ENCODE measurements around the gene ZKSCAN2.

Gene ZKSCAN2

DNA sequence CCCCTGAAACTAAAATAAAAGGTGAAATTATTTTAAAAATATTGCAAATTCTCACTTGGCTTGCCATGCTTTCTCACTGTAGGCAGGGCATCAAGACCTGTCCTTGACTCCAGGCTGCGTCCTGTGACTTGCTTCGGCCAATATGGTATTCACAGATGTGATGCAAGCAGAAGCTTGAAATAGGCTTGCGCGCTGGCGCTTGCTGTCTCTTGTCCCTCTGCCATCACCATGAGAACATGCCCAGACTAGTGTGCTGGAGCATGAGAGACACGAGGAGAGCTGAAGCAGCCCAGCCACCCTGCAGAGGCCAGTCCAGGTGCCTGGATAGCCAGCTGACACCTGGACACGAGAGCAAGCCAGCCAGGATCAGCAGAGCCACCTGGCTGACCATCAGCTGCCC, 21.8 kb upstream of the ZKSCAN2 start:
- no peak for DNase-seq (ENCODE audit: low read depth in 2 of 2)
- no peak overlapping the region for H3K4me3 ChIP-seq (replicated peaks in 1 of 2; ENCODE audit: low read depth in 2 of 2, low read length in 2 of 2)
- TF ChIP-seq, protein P1, sequence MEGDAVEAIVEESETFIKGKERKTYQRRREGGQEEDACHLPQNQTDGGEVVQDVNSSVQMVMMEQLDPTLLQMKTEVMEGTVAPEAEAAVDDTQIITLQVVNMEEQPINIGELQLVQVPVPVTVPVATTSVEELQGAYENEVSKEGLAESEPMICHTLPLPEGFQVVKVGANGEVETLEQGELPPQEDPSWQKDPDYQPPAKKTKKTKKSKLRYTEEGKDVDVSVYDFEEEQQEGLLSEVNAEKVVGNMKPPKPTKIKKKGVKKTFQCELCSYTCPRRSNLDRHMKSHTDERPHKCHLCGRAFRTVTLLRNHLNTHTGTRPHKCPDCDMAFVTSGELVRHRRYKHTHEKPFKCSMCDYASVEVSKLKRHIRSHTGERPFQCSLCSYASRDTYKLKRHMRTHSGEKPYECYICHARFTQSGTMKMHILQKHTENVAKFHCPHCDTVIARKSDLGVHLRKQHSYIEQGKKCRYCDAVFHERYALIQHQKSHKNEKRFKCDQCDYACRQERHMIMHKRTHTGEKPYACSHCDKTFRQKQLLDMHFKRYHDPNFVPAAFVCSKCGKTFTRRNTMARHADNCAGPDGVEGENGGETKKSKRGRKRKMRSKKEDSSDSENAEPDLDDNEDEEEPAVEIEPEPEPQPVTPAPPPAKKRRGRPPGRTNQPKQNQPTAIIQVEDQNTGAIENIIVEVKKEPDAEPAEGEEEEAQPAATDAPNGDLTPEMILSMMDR (IDR thresholded peaks at IDR 0.05; ENCODE audit: low read depth, low read length) = no peak

DNA sequence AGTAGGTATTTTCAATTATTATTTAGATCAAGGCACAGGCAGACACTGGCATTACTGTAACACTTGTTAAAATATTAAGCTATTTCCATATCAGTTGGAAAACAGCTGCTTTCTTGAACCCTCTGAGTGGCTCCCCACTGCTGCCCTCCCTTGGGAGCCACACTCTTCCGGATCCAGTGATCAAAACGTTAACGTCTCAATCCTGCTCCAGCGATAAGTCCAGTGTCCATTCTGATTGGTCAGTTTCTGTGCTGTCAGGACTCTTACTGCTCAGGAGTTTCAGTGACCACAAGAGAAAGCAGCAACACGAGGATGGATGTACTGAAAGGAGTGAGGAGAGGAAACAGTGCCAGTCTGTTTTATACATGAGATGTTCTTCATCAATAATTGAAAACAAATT, 13.8 kb upstream of the ZKSCAN2 start:
- DNase-seq (ENCODE audit: low read depth in 2 of 2) = no peak
- H3K4me3 ChIP-seq (replicated peaks in 1 of 2; ENCODE audit: low read depth in 2 of 2, low read length in 2 of 2) = no peak overlapping the region
- TF ChIP-seq, protein P1 (IDR thresholded peaks at IDR 0.05; ENCODE audit: low read depth, low read length) = no peak

DNA sequence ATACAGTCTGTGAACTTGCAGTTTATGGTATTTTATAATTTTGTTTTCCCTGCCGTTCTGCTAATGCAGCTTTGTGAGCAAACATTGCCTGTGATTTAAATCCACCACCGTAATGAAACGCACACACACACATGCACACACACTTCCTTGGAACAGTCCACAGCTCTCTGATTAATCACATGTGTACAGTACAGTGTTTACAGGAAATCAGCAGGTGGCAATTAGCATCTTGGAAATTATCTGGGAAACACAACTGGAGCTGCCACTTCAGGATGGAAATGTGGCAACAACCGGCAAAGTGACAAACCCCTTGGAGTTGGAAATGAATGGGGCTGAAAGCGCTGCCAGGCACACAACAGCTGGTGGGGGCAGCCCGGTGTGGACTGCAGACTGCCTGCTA, 12.9 kb upstream of the ZKSCAN2 start:
- no peak for DNase-seq (ENCODE audit: low read depth in 2 of 2)
- TF ChIP-seq, protein P1 (IDR thresholded peaks at IDR 0.05; ENCODE audit: low read depth, low read length) = no peak
- no peak overlapping the region for H3K4me3 ChIP-seq (replicated peaks in 1 of 2; ENCODE audit: low read depth in 2 of 2, low read length in 2 of 2)

DNA sequence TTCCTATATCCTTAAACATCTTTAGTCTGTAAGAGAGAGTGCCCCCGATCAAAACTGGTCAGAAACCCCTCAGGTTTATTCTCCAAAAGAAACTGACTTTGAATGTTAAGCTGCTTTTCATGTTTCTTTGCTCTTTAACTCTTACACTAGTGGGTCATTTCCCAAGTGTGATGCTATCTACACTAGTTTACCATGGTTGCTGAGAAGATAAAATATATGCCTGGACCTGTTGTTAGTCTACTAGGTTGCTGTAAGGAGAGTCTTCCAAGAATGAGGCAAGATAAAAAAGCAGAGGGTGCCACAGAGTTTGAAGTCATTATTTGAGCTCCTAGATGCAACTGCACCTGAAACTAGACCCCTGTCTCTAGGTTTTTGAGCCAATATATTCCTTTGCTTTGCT, 12.2 kb upstream of the ZKSCAN2 start:
- H3K4me3 ChIP-seq (replicated peaks in 1 of 2; ENCODE audit: low read depth in 2 of 2, low read length in 2 of 2) = no peak overlapping the region
- DNase-seq (ENCODE audit: low read depth in 2 of 2) = no peak
- TF ChIP-seq, protein P1 (IDR thresholded peaks at IDR 0.05; ENCODE audit: low read depth, low read length) = no peak

DNA sequence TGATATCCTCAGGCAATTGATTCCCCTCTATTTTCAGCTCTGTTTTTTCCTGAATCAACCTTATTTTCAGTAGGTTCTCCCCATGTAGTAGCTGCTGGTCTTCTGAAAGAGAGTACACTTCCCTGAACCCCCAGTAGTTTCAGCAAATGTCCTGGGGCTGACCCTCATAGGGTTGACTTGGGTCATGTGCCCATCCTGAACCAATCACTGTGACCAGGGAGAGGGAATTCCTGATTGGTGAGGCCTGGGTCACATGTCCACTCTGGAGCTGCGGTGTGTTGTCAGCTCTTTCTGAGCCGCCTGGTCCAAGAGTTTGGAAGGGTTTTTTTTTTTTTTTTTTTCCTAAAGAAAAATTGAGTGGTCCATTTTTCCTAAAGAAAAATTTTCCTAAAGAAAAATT, 8.3 kb upstream of the ZKSCAN2 start:
- H3K4me3 ChIP-seq (replicated peaks in 1 of 2; ENCODE audit: low read depth in 2 of 2, low read length in 2 of 2) = no peak overlapping the region
- DNase-seq (ENCODE audit: low read depth in 2 of 2) = no peak
- TF ChIP-seq, protein P1 (IDR thresholded peaks at IDR 0.05; ENCODE audit: low read depth, low read length) = no peak

DNA sequence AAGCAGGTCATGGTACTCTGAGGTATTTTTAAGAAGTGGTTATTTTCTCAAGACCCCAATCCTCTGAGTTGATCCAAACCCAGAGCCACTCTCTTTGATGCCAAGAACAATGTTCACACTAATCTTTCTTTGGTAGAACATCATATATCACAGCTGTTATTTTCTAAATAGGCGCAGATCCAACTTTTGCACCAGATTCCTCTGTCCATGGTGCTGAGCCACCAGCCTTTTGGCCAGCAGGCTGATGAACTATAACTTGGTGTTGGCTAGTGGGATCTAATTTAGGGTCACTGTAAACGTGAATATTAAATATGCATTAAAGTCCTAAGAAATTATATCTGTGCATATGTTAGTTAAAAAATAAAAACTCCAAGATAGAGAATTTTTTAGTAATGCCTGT, 7.0 kb upstream of the ZKSCAN2 start:
- TF ChIP-seq, protein P1 (IDR thresholded peaks at IDR 0.05; ENCODE audit: low read depth, low read length) = no peak
- no peak overlapping the region for H3K4me3 ChIP-seq (replicated peaks in 1 of 2; ENCODE audit: low read depth in 2 of 2, low read length in 2 of 2)
- DNase-seq (ENCODE audit: low read depth in 2 of 2) = peak; percentile 24 to 33

DNA sequence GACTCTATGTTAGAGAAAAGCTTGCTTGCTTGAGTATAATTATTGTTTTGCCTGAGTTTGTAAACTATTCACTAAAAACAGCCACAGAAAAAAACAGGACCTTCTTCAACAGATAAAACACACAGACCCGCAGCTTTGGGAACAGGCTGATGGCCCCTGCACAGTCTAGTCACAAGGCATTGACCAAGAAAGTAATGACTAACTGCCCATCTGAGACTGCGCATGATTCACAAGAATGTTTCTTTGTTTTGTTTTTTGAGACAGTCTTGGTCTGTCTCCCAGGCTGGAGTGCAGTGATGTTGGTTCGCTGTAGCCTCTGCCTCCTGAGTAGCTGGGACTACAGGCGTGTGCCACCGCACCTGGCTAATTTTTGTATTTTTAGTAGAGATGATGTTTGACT, 2.8 kb upstream of the ZKSCAN2 start:
- DNase-seq (ENCODE audit: low read depth in 2 of 2) = peak in 1 of 2 donors; percentile 53
- TF ChIP-seq, protein P1 (IDR thresholded peaks at IDR 0.05; ENCODE audit: low read depth, low read length) = no peak
- H3K4me3 ChIP-seq (replicated peaks in 1 of 2; ENCODE audit: low read depth in 2 of 2, low read length in 2 of 2) = no peak overlapping the region

All from cardiac fibroblast (primary cell).